Lower lobe of right lung (tissue), 2 donors: ENCODE data around the gene AHNAK2. TPM values are rescaled to one million over a fixed set of nuclear protein-coding genes. Genes with fewer than 3 reads are reported as not detected.

Experiments
- ATAC-seq, 2 donors: fragments of 200-7000 bp; cut with Tn5 transposase; one replicate each; pipeline ENCODE4 v1.9.1; 2020 to 2022; ENCODE audit warnings: mild to moderate bottlenecking in 2 of 2, moderate library complexity in 2 of 2
- DNase-seq: peaks from one replicate; pipeline ENCODE4 v3.0.0-alpha.2; 2020
- H3K27ac ChIP-seq: fragments of 200-600 bp; one replicate; pipeline ENCODE4 v1.8.0; 2022
- H3K27me3 ChIP-seq: fragments of 200-600 bp; one replicate; pipeline ENCODE4 v1.8.0; 2022; ENCODE audit warnings: low read depth
- H3K36me3 ChIP-seq: fragments of 200-600 bp; one replicate; pipeline ENCODE4 v1.8.0; 2022; ENCODE audit warnings: mild to moderate bottlenecking
- H3K4me1 ChIP-seq: fragments of 200-600 bp; one replicate; pipeline ENCODE4 v1.8.0; 2022
- H3K4me3 ChIP-seq: fragments of 200-600 bp; one replicate; pipeline ENCODE4 v1.8.0; 2022; ENCODE audit warnings: mild to moderate bottlenecking
- H3K9me3 ChIP-seq: fragments of 200-600 bp; one replicate; pipeline ENCODE4 v1.8.0; 2022
- CTCF ChIP-seq: fragments of 200-600 bp; IDR thresholded peaks from one replicate; pipeline ENCODE4 v1.8.0; 2022; ENCODE audit warnings: antibody characterized with exemption, mild to moderate bottlenecking
- intact Hi-C: fragments of 100-400 bp; cut with DNase I; formaldehyde crosslinking; loops from one replicate; pipeline ENCODE4 v1.11.0; 2022
- total RNA-seq: library from RNA; stranded (reverse); fragmentation: NEBNext Ultra II Directional; extraction: Animal tissue kit (Norgen Biotek cat#: 25700); gene quantifications from one replicate; pipeline ENCODE4 v1.2.1, GENCODE V29; 2021
- donor health status: DM: no; HTN: yes; CAD: no; lungs with severe emphysema.

AHNAK2 gene
- total RNA-seq, 1 donor from 2014 or later, result 10.8 TPM

GRCh38 chr14:104989236-104989950, 11.2 kb upstream of the AHNAK2 start:
- no peak for TF ChIP-seq CTCF
- Histone ChIP-seq H3K4me1 (peaks cover 14% of the 10 kb centered on the region), H3K4me3 (no peak overlapping the region), H3K27ac (no peak overlapping the region), H3K36me3 (peaks cover 20% of the 10 kb centered on the region), H3K27me3 (no peaks in the 10 kb centered on the region), H3K9me3 (no peaks in the 10 kb centered on the region)
- DNase-seq (no peak), ATAC-seq (no peak)
- intact Hi-C loops, result no loop called here

- no peak for ATAC-seq
- Histone ChIP-seq H3K9me3 (no peaks in the 10 kb centered on the region), H3K4me3 (peak overlapping the region; percentile 88), H3K4me1 (peaks cover 14% of the 10 kb centered on the region), H3K27ac (peak overlapping the region; percentile 86), H3K27me3 (no peaks in the 10 kb centered on the region), H3K36me3 (peaks cover 4% of the 10 kb centered on the region)
- intact Hi-C loops, result no loop called here
- DNase-seq, result peak; percentile 27
- TF ChIP-seq CTCF, result no peak
Observed at GRCh38 chr14:104986487-104987164, 8.5 kb upstream of the AHNAK2 start.

- TF ChIP-seq CTCF, result no peak
- H3K27me3 ChIP-seq, result no peaks in the 10 kb centered on the region
- DNase-seq (peak; percentile 72), ATAC-seq (peak; percentile 95 to 97)
- H3K27ac ChIP-seq, result peak within 1 kb of the TSS; percentile 86
- intact Hi-C loops, result no loop called here
- peak within 1 kb of the TSS; percentile 88 for H3K4me3 ChIP-seq
- no peaks in the 10 kb centered on the region for H3K9me3 ChIP-seq
- peaks cover 14% of the 10 kb centered on the region for H3K4me1 ChIP-seq
- peaks cover 4% of the 10 kb centered on the region for H3K36me3 ChIP-seq
Observed at GRCh38 chr14:104985675-104986486, 7.7 kb upstream of the AHNAK2 start, which contains the start of gene CLBA1. Gene CLBA1, plus strand, starts transcription at chr14:104985788. Its CDS starts 644 bp downstream, at chr14:104986432.

GRCh38 chr14:104984056-104984894, 6.1 kb upstream of the AHNAK2 start:
- intact Hi-C loops, result no loop called here
- peak; percentile 42 for DNase-seq
- H3K36me3 ChIP-seq, result no peaks in the 10 kb centered on the region
- peak overlapping the region; percentile 86 for H3K27ac ChIP-seq
- peaks cover 20% of the 10 kb centered on the region for H3K4me1 ChIP-seq
- no peaks in the 10 kb centered on the region for H3K27me3 ChIP-seq
- ATAC-seq, result no peak
- H3K9me3 ChIP-seq, result no peaks in the 10 kb centered on the region
- TF ChIP-seq CTCF, result no peak
- H3K4me3 ChIP-seq, result no peak overlapping the region
